HepG2 (cell line): Measurements from ENCODE around the gene COPZ2. TPM values are rescaled to one million over a fixed set of nuclear protein-coding genes. Genes with fewer than 3 reads are reported as not detected.

Experiments
- ATAC-seq: fragments of 200-7000 bp; cut with Tn5 transposase; 3 replicates; pipeline ENCODE4 v1.9.1; 2020; ENCODE audit warnings: mild to moderate bottlenecking, moderate library complexity
- BruUV-seq: library from RNA; stranded (reverse); fragments of 400-500 nt; replicated peaks from 2 replicates; lab custom pipeline; 2021; lab: Mats Ljungman, UMichigan
- CTCF ChIA-PET: fragments of 300-600 bp; formaldehyde crosslinking; extraction: SDS; loops from one replicate; lab custom pipeline; 2021; ENCODE audit warnings: low total read pairs, inconsistent platforms, low intra/inter-chr PET ratio; lab: Yijun Ruan, JAX
- POLR2A ChIA-PET: fragments of 350-600 bp; sonication (Branson Sonifier 250); formaldehyde crosslinking; loops from one replicate; lab custom pipeline; 2020; ENCODE audit warnings: antibody characterized with exemption, inconsistent platforms; lab: Yijun Ruan, JAX
- DNase-seq: peaks from one replicate; pipeline ENCODE4 v3.0.0-alpha.2; 2015; ENCODE audit warnings: low spot score
- FAIRE-seq: peaks from 3 replicates; lab custom pipeline; 2011; peaks lifted over from hg19 to GRCh38; lab: Jason Lieb, UNC
- H2AFZ ChIP-seq: one replicate; pipeline ENCODE4 v1.6.1; 2011; ENCODE audit warnings: low read length, inconsistent platforms
- H3K27ac ChIP-seq: fragments of 300-600 bp; 3 replicates; pipeline ENCODE4 v1.8.0; 2011; ENCODE audit warnings: mixed run types, mild to moderate bottlenecking, mixed read lengths, low read length, inconsistent platforms; ENCODE audit not compliant: insufficient read depth; ENCODE audit errors: extremely low read length
- H3K27me3 ChIP-seq, 2 experiments: fragments of 200-600 bp in 1 of 2; 2 replicates in 1 of 2; 3 replicates in 1 of 2; pipeline versions ENCODE4 v1.6.0 to v1.8.0; 2011; ENCODE audit warnings: low read length in 2 of 2, mild to moderate bottlenecking in 2 of 2, moderate library complexity in 2 of 2, inconsistent platforms in 1 of 2; ENCODE audit not compliant: insufficient read depth in 2 of 2, control insufficient read depth in 1 of 2
- H3K36me3 ChIP-seq, 2 experiments: fragments of 200-600 bp in 1 of 2; replicated peaks in 1 of 2; 2 replicates in 1 of 2; 3 replicates in 1 of 2; pipeline versions ENCODE4 v1.5.1 to v1.8.0; 2011; ENCODE audit warnings: low read length in 2 of 2, inconsistent platforms in 1 of 2; ENCODE audit not compliant: insufficient read depth in 2 of 2, control insufficient read depth in 1 of 2
- H3K4me1 ChIP-seq: 2 replicates; pipeline ENCODE4 v1.5.1; 2012; ENCODE audit warnings: low read length, inconsistent platforms; ENCODE audit not compliant: insufficient read depth
- H3K4me2 ChIP-seq: 2 replicates; pipeline ENCODE4 v1.6.0; 2011; ENCODE audit warnings: low read depth, low read length, inconsistent platforms
- H3K4me3 ChIP-seq, 3 experiments: fragments of 200-600 bp in 1 of 3; sonication (generic), shearing (Covaris generic) in 1 of 3; replicated peaks in 1 of 3; 2 replicates each; pipeline ENCODE4 v1.5.1; 2011 to 2016; ENCODE audit warnings: low read length in 3 of 3, inconsistent platforms in 2 of 3, low read depth in 2 of 3, mild to moderate bottlenecking in 2 of 3, control low read depth in 1 of 3, mixed read lengths in 1 of 3; ENCODE audit not compliant: insufficient read depth in 1 of 3
- H3K79me2 ChIP-seq: one replicate; pipeline ENCODE4 v1.6.1; 2011; ENCODE audit warnings: low read length, inconsistent platforms; ENCODE audit not compliant: insufficient read depth
- H3K9ac ChIP-seq: 2 replicates; pipeline ENCODE4 v1.6.0; 2011; ENCODE audit warnings: mild to moderate bottlenecking, low read depth, low read length, inconsistent platforms; ENCODE audit not compliant: insufficient read depth
- H3K9me3 ChIP-seq: 2 replicates; pipeline ENCODE4 v1.5.1; 2012; ENCODE audit warnings: mild to moderate bottlenecking, low read length
- H4K20me1 ChIP-seq: 2 replicates; pipeline ENCODE4 v1.6.0; 2011; ENCODE audit warnings: inconsistent platforms, mild to moderate bottlenecking, low read length, moderate library complexity; ENCODE audit not compliant: insufficient read depth
- GATAD1 ChIP-seq: IDR thresholded peaks from 2 replicates; pipeline ENCODE4 v1.6.1; 2016; ENCODE audit warnings: missing genetic modification reagents, missing compliant biosample characterization
- SALL1 ChIP-seq: sonication (generic); formaldehyde crosslinking; IDR thresholded peaks from 2 replicates; pipeline ENCODE4 v1.8.0; 2022; ENCODE audit warnings: mild to moderate bottlenecking, missing genetic modification reagents
- SMYD3 ChIP-seq: sonication (generic); formaldehyde crosslinking; IDR thresholded peaks from 2 replicates; pipeline ENCODE4 v1.8.1; 2023; ENCODE audit warnings: mild to moderate bottlenecking, missing genetic modification reagents
- XRCC5 ChIP-seq: fragments of 200-400 bp; formaldehyde crosslinking; optimal IDR thresholded peaks from 2 replicates; pipeline ENCODE3; 2017; ENCODE audit warnings: mild to moderate bottlenecking, low read length
- ZBTB7A ChIP-seq: sonication (generic); formaldehyde crosslinking; IDR thresholded peaks from 2 replicates; pipeline ENCODE4 v1.8.0; 2022; ENCODE audit warnings: mild to moderate bottlenecking, missing genetic modification reagents
- ZNF264 ChIP-seq: sonication (generic); formaldehyde crosslinking; IDR thresholded peaks from 2 replicates; pipeline ENCODE4 v1.4.0; 2020; ENCODE audit warnings: missing genetic modification reagents
- ZNF773 ChIP-seq: sonication (generic); formaldehyde crosslinking; IDR thresholded peaks from 2 replicates; pipeline ENCODE4 v1.4.0; 2020; ENCODE audit warnings: missing genetic modification reagents, borderline replicate concordance
- WGBS: methylation state at CpG from one replicate; pipeline ENCODE4 v1.1.6; 2017; ENCODE audit warnings: low lambda C conversion rate; 5-methylcytosine and 5-hydroxymethylcytosine counted together
- in situ Hi-C: cut with HindIII; loops from 2 replicates; pipeline ENCODE4 v1.10.0; 2017; ENCODE audit warnings: low pct_unique_long_range_greater_than_20kb; ENCODE audit not compliant: extremely low pct_ligation_motif_present
- intact Hi-C: fragments of 100-400 bp; cut with micrococcal nuclease; formaldehyde crosslinking; loops from one replicate; pipeline ENCODE4 v1.10.0; 2022; ENCODE audit not compliant: unreplicated experiment
- polyA plus RNA-seq, 8 experiments: library from polyadenylated mRNA; depleted of rRNA in 3 of 8; stranded (reverse) in 7 of 8; unstranded in 1 of 8; fragments of >200 nt; fragmentation: Illumina TruSeq in 4 of 8; extraction: Trizol in 4 of 8; gene quantifications; 2 replicates each; pipeline versions ENCODE4 v1.2.1 to v1.2.3, GENCODE V29; 2011 to 2016; ENCODE audit warnings: low read depth in 4 of 8, missing spikeins in 1 of 8, mixed read lengths in 1 of 8; ENCODE audit not compliant: insufficient read depth in 1 of 8
- total RNA-seq, 5 experiments: library from RNA; depleted of rRNA; stranded (reverse); fragments of >200 nt; fragmentation: Illumina TruSeq; extraction: Trizol; gene quantifications; 2 replicates each; pipeline ENCODE4 v1.2.3, GENCODE V29; 2016; ENCODE audit warnings: low read depth in 1 of 5
- TF ChIP-seq, protein P1 (sequence below): sonication (generic); formaldehyde crosslinking; IDR thresholded peaks from 2 replicates; pipeline ENCODE4 v1.8.1; 2023; ENCODE audit warnings: mild to moderate bottlenecking, missing genetic modification reagents
- TF ChIP-seq, protein P2 (sequence below): sonication (generic); formaldehyde crosslinking; IDR thresholded peaks from 2 replicates; pipeline ENCODE4 v1.9.0; 2021; ENCODE audit warnings: missing genetic modification reagents, borderline replicate concordance
- TF ChIP-seq, protein P3 (sequence below): sonication (generic); formaldehyde crosslinking; IDR thresholded peaks from 2 replicates; pipeline ENCODE4 v1.5.0; 2020; ENCODE audit warnings: mild to moderate bottlenecking, low read depth, missing genetic modification reagents, borderline replicate concordance
- TF ChIP-seq, protein P4 (sequence below): sonication (generic); formaldehyde crosslinking; IDR thresholded peaks from 2 replicates; pipeline ENCODE4 v1.9.0; 2021; ENCODE audit warnings: missing genetic modification reagents, mild to moderate bottlenecking, borderline replicate concordance

COPZ2 gene
- total and polyA plus RNA-seq, 2 of the 13 experiments (the other 11 are each of a cell fraction or from before 2014, with no cell fraction given) = 0.61 to 1.5 TPM

DNA sequence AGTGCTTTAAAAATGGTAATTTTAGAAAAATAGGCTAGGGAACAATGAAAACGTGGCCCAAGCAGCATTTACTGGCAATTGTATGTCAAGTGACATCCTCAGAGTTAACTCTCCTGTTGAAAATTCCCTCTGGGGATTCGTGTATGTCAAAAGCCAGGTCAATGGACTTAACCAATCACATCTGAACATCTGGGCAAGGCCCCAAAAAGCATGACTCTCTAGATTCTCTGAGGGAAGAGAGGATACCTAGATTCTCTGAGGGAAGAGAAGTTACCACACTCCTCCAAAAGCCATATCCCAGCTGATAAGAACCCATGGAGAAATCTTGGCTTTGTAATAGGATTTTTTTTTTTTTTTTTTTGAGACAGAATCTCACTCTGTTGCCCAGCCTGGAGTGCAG lies 34.1 kb upstream of the COPZ2 start:
- intact Hi-C loops = no loop called here
- POLR2A ChIA-PET = interaction anchor here (3.4 kb wide), 1 partner anchor 23 kb away, joined by 15 read pairs; the partner anchor contains the start of gene NFE2L1
- Histone ChIP-seq H2AFZ (no peak overlapping the region), H3K4me3 (no peak overlapping the region), H3K4me1 (peaks cover 25% of the 10 kb centered on the region)
- TF ChIP-seq, protein P1, sequence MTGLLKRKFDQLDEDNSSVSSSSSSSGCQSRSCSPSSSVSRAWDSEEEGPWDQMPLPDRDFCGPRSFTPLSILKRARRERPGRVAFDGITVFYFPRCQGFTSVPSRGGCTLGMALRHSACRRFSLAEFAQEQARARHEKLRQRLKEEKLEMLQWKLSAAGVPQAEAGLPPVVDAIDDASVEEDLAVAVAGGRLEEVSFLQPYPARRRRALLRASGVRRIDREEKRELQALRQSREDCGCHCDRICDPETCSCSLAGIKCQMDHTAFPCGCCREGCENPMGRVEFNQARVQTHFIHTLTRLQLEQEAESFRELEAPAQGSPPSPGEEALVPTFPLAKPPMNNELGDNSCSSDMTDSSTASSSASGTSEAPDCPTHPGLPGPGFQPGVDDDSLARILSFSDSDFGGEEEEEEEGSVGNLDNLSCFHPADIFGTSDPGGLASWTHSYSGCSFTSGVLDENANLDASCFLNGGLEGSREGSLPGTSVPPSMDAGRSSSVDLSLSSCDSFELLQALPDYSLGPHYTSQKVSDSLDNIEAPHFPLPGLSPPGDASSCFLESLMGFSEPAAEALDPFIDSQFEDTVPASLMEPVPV (CRISPR knock-in tag) = no peak
- TF ChIP-seq, protein P2, sequence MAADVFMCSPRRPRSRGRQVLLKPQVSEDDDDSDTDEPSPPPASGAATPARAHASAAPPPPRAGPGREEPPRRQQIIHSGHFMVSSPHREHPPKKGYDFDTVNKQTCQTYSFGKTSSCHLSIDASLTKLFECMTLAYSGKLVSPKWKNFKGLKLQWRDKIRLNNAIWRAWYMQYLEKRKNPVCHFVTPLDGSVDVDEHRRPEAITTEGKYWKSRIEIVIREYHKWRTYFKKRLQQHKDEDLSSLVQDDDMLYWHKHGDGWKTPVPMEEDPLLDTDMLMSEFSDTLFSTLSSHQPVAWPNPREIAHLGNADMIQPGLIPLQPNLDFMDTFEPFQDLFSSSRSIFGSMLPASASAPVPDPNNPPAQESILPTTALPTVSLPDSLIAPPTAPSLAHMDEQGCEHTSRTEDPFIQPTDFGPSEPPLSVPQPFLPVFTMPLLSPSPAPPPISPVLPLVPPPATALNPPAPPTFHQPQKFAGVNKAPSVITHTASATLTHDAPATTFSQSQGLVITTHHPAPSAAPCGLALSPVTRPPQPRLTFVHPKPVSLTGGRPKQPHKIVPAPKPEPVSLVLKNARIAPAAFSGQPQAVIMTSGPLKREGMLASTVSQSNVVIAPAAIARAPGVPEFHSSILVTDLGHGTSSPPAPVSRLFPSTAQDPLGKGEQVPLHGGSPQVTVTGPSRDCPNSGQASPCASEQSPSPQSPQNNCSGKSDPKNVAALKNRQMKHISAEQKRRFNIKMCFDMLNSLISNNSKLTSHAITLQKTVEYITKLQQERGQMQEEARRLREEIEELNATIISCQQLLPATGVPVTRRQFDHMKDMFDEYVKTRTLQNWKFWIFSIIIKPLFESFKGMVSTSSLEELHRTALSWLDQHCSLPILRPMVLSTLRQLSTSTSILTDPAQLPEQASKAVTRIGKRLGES (CRISPR knock-in tag) = no peak
- TF ChIP-seq SALL1 (CRISPR knock-in tag) = no peak
- no peak for TF ChIP-seq ZNF773
- TF ChIP-seq, protein P3, sequence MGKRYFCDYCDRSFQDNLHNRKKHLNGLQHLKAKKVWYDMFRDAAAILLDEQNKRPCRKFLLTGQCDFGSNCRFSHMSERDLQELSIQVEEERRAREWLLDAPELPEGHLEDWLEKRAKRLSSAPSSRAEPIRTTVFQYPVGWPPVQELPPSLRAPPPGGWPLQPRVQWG = no peak
- no peak for TF ChIP-seq ZNF264 (CRISPR knock-in tag)
- TF ChIP-seq GATAD1 (CRISPR knock-in tag) = no peak
- TF ChIP-seq, protein P4, sequence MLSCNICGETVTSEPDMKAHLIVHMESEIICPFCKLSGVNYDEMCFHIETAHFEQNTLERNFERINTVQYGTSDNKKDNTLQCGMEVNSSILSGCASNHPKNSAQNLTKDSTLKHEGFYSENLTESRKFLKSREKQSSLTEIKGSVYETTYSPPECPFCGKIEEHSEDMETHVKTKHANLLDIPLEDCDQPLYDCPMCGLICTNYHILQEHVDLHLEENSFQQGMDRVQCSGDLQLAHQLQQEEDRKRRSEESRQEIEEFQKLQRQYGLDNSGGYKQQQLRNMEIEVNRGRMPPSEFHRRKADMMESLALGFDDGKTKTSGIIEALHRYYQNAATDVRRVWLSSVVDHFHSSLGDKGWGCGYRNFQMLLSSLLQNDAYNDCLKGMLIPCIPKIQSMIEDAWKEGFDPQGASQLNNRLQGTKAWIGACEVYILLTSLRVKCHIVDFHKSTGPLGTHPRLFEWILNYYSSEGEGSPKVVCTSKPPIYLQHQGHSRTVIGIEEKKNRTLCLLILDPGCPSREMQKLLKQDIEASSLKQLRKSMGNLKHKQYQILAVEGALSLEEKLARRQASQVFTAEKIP (CRISPR knock-in tag) = no peak
- no peak for TF ChIP-seq XRCC5
- TF ChIP-seq ZBTB7A (CRISPR knock-in tag) = no peak
- no peak for TF ChIP-seq SMYD3 (CRISPR knock-in tag)
- TF ChIP-seq, all 625 proteins: peak for 0
- FAIRE-seq (no peak), ATAC-seq (no peak), DNase-seq (no peak)
- H3K4me2 ChIP-seq = no peak overlapping the region
- H3K79me2 ChIP-seq = no peaks in the 10 kb centered on the region
- no peak overlapping the region for H3K27ac ChIP-seq
- H3K9me3 ChIP-seq = no peaks in the 10 kb centered on the region
- WGBS = 90% methylated on average over 2 of the region's 2 CpGs
- no peaks in the 10 kb centered on the region for H4K20me1 ChIP-seq
- no TSS peak for BruUV-seq
- CTCF ChIA-PET = interaction anchor here (5.4 kb wide), 1 partner anchor 45 kb away, joined by 127 read pairs; no protein-coding TSS in a partner anchor
- in situ Hi-C loops = loop anchor here (5.0 kb wide), 1 partner anchor 44 kb away; no protein-coding TSS in a partner anchor
- peaks cover 13 to 50% of the 10 kb centered on the region in 2 experiments for H3K36me3 ChIP-seq
- H3K27me3 ChIP-seq = no peaks in the 10 kb centered on the region
- H3K9ac ChIP-seq = no peak overlapping the region
